GM18498 (cell line): ENCODE data around the gene DNAH17.

Source experiments
- ATAC-seq: cut with Tn5 transposase; IDR thresholded peaks from one replicate; pipeline ENCODE4 v1.9.1; 2021; ENCODE audit warnings: mild to moderate bottlenecking, moderate library complexity; ENCODE audit not compliant: unreplicated experiment

The DNAH17 gene, protein sequence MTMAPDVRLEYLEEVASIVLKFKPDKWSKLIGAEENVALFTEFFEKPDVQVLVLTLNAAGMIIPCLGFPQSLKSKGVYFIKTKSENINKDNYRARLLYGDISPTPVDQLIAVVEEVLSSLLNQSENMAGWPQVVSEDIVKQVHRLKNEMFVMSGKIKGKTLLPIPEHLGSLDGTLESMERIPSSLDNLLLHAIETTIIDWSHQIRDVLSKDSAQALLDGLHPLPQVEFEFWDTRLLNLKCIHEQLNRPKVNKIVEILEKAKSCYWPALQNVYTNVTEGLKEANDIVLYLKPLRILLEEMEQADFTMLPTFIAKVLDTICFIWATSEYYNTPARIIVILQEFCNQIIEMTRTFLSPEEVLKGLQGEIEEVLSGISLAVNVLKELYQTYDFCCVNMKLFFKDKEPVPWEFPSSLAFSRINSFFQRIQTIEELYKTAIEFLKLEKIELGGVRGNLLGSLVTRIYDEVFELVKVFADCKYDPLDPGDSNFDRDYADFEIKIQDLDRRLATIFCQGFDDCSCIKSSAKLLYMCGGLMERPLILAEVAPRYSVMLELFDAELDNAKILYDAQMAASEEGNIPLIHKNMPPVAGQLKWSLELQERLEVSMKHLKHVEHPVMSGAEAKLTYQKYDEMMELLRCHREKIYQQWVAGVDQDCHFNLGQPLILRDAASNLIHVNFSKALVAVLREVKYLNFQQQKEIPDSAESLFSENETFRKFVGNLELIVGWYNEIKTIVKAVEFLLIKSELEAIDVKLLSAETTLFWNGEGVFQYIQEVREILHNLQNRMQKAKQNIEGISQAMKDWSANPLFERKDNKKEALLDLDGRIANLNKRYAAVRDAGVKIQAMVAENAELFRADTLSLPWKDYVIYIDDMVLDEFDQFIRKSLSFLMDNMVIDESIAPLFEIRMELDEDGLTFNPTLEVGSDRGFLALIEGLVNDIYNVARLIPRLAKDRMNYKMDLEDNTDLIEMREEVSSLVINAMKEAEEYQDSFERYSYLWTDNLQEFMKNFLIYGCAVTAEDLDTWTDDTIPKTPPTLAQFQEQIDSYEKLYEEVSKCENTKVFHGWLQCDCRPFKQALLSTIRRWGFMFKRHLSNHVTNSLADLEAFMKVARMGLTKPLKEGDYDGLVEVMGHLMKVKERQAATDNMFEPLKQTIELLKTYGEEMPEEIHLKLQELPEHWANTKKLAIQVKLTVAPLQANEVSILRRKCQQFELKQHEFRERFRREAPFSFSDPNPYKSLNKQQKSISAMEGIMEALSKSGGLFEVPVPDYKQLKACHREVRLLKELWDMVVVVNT (N-terminal part only)

DNA sequence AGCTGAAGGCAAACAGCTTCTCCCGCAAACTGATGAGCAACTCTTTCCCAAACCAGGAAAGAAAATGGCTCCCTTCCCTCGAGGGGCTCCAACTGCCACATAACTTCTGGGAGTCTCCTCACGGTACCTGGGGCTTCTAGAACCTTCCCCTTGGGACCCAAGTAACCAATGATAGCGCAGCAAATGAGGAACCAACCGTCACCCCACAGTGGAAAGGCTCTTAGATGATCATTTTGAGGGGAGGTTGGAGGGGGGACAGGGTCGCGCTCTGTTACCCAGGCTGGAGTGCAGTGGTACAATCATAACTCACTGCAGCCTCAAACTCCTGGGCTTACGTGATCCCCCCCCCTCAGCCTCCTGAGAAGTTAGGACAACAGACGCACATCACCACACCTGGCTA is at the start of gene DNAH17:
Gene DNAH17, minus strand, starts transcription at position 101 of the 400 bp plus-strand sequence. CDS start 2,339 bp downstream, outside the sequence.
- ATAC-seq = no peak

DNA sequence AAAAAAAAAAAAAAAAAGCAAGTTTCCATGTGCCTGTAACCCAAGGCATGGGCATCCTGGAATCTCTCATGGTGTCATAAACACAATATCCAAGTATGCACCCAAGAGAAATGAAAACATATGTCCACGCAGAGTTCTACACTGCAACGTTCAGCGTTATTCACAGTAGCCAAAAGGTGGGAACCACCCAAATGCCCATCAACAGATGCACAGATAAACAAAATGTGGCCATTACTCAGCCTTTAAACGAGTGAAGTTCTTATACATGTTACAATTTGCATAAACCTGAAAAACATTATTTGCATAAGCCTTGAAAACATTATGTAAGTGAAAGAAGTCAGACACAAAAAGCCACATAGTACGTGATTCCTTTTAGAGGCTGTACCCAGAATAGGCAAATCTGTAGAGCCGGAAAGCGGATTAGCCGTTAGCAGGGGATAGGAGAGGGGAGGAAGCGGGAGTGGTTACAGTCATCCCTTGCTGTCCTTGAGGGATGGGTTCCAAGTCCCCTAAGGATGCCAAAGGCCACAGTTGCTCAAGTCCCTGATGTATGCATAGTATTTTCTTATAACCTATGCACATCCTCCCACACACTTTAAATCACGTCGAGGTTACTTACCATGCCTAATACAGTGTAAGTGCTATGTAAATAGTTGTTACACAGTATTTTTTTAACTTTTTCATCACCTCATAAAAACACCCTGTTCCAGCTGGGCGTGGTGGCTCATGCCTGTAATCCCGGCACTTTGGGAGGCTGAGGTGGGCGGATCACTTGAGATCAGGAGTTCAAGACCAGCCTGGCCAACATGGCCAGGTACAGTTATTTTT is 47.3 kb upstream of the DNAH17 start:
- ATAC-seq = no peak

DNA sequence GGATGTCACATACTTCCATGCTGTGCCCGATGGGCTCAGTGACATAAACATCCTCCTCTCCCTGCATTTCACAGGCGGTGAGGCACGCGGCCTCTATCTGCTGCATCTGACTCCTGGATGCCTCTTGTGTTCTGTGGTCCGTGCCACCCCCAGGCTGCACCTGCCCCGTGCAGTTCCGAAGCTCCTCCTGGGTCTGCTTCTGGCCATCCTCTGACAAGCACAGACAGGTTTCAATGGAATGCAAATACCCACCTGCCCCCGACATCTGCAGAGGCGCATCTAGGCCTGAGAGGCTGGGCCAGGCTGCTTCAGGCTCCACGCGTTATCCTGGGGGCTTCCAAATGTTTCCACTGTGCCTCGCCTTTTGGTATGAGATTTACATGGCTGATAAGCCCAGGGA is 46.3 kb upstream of the DNAH17 start:
- no peak for ATAC-seq

DNA sequence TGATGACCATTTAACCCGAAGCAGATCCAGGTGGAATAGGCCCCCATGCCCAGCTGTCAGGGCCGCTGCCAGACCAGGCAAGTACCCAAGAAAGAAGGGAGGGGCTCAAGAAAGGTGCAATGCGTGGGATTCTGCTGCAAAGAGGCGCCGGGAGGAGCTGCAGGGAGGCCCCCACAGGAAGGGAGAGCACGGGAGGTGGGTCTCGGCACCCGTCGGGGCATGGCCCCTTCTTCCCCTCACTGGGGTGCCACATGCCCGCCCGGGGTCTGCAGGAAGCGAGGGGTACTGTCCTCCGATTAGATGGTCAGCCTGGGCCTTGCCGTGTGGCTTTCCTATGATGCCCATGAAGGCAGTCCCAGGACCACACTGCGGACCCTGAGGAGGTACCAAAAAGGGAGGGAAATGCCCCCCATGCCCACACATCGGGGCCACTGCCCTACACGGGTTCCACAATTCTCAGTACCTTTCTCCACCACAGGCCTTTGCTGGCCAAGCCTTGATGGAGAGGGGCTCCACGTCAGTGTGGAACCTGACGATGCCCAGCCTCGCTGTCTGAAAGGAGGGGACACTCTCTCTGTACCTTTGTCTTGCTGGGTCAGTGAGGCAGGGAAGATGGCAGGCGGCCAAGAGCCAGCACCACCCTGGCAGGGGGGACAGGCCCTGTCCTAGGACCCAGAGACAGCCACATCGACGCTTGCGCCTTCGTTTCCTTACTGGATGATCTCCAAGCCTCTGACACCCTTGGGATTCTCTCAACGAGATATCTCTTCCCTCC is 45.5 kb upstream of the DNAH17 start:
- ATAC-seq = no peak

GRCh38 chr17:78621720-78622490 is 44.7 kb upstream of the DNAH17 start:
- no peak for ATAC-seq

GRCh38 chr17:78620099-78620498 is 42.9 kb upstream of the DNAH17 start:
- no peak for ATAC-seq

- no peak for ATAC-seq
Observed at GRCh38 chr17:78619334-78619733, 42.1 kb upstream of the DNAH17 start.

- ATAC-seq = no peak
Observed at GRCh38 chr17:78618264-78619066, 41.3 kb upstream of the DNAH17 start.

- no peak for ATAC-seq
Observed at GRCh38 chr17:78617511-78618061, 40.4 kb upstream of the DNAH17 start.

DNA sequence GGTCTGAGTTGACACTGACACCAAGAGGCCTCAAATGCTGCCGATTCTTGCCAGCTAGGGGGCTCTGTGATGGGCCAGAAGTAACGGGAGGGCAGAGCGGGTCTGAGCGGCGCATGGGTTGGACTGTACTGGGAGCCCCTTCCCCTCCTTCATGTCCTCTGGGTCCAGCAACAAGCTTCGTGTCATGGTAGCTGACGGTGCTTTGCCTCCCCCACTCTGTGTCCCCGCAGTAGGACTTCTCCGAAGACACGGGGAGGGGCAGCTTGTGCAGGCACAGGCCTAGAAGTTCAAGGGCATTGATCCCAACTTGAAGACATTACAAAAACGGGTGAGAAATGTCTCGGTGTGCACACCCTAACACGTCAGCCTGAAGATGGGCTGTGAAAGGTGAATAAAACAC is 39.8 kb upstream of the DNAH17 start:
- no peak for ATAC-seq

- no peak for ATAC-seq
Observed at GRCh38 chr17:78615631-78616030, 38.4 kb upstream of the DNAH17 start.

- ATAC-seq = no peak
Observed at GRCh38 chr17:78613416-78613815, 36.2 kb upstream of the DNAH17 start.

DNA sequence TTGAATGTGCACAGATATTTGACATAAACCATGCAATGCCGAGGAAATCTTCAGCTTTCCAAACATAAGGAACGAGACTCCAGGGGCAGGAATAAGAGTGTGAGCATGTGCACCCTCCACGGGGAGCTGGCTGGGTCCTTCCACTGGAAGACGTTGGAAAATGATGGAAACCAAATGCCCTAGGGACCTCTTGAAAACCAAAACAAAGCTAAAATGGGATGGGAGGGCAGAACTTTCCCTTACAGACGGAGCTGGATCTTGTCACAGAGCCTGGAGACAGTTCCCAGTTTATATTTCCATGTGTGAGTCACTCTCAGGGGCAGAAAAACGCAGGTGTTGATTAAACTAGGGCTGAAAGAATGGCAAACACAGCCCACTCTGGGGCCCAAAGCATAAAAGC is 34.4 kb upstream of the DNAH17 start:
- ATAC-seq = no peak

- ATAC-seq = no peak
Observed at GRCh38 chr17:78610951-78611511, 33.8 kb upstream of the DNAH17 start.

GRCh38 chr17:78609191-78609641 is 32.0 kb upstream of the DNAH17 start:
- no peak for ATAC-seq

DNA sequence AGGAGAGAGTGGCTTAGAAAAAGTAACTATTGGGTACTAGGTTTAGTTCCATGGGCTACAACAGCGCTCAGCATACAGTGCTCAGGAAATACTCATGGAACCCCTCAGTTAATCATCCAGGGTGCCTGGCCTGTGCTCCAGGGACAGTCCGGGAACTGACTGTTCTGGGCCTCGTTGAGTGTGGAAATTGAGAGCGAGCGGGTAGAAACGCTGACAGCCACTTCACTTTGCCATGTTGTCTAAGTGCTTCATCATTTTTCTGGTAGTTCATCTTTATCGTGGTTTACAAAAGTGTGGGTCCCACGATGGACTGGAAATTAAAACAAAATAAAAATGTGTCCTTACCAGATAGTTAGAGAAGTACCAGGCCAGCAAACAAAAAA is 31.6 kb upstream of the DNAH17 start:
- ATAC-seq = no peak

DNA sequence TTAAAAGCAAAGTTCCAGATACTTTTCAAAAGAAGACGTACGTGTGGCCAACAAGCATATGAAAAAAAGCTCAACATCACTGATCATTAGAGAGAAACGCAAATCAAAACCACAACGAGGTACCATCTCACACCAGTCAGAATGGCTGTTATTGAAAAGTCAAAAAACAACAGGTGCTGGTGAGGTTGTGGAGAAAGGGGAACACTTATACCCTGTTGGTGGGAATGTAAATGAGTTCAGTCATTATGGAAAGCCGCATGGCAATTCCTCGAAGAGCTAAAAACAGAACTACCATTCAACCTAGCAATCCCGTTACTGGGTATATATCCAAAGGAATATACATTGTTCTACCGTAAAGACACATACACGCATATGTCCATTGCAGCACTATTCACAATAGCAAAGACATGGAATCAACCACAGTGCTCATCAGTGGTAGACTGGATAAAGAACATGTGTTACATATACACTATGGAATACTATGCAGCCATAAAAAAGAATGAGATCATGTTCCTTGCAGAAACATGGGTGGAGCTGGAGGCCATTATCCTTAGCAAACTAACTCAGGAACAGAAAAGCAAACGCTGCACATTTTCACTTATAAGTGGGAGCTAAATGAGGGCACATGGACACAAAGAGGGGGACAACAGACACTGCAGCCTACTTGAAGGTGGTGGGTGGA is 31.1 kb upstream of the DNAH17 start:
- ATAC-seq = no peak
